H9 (cell line): ENCODE data around the gene KLC1. TPM values are rescaled to one million over a fixed set of nuclear protein-coding genes. Genes with fewer than 3 reads are reported as not detected.

Experiments used
- DNase-seq: peaks from one replicate; pipeline ENCODE4 v3.0.0-alpha.2; 2017
- H2AFZ ChIP-seq: one replicate; pipeline ENCODE4 v1.6.1; 2013; ENCODE audit warnings: mild to moderate bottlenecking, low read length, control low read depth, moderate library complexity
- H2AK5ac ChIP-seq: 2 replicates; pipeline ENCODE4 v1.6.1; 2013; ENCODE audit warnings: low read length, control low read depth, mixed read lengths; ENCODE audit not compliant: insufficient read length
- H2BK120ac ChIP-seq: one replicate; pipeline ENCODE4 v1.6.1; 2013; ENCODE audit warnings: low read depth, mild to moderate bottlenecking, low read length, control low read depth, inconsistent platforms; ENCODE audit not compliant: poor library complexity, severe bottlenecking
- H2BK12ac ChIP-seq: 2 replicates; pipeline ENCODE4 v1.6.1; 2013; ENCODE audit warnings: low read length, control low read depth, mixed read lengths, low read depth; ENCODE audit not compliant: insufficient read length
- H2BK15ac ChIP-seq: 2 replicates; pipeline ENCODE4 v1.6.1; 2013; ENCODE audit warnings: low read depth, low read length, control low read depth
- H2BK20ac ChIP-seq: one replicate; pipeline ENCODE4 v1.6.1; 2013; ENCODE audit warnings: low read depth, mild to moderate bottlenecking, low read length, control low read depth, inconsistent platforms; ENCODE audit not compliant: poor library complexity, severe bottlenecking
- H2BK5ac ChIP-seq: 2 replicates; pipeline ENCODE4 v1.6.1; 2013; ENCODE audit warnings: low read length, control low read depth, mixed read lengths; ENCODE audit not compliant: insufficient read length
- H3K14ac ChIP-seq: 2 replicates; pipeline ENCODE4 v1.6.1; 2013; ENCODE audit warnings: low read length, control low read depth; ENCODE audit not compliant: insufficient read depth
- H3K18ac ChIP-seq: 2 replicates; pipeline ENCODE4 v1.6.1; 2013; ENCODE audit warnings: low read depth, mild to moderate bottlenecking, mixed read lengths, low read length, control low read depth; ENCODE audit not compliant: insufficient read length
- H3K23ac ChIP-seq: 2 replicates; pipeline ENCODE4 v1.6.1; 2013; ENCODE audit warnings: low read length, control low read depth, mixed read lengths, low read depth; ENCODE audit not compliant: insufficient read length
- H3K23me2 ChIP-seq: 2 replicates; pipeline ENCODE4 v1.6.1; 2013; ENCODE audit warnings: low read depth, mild to moderate bottlenecking, mixed read lengths, low read length, control low read depth; ENCODE audit not compliant: insufficient read length, poor library complexity, severe bottlenecking
- H3K27ac ChIP-seq: 2 replicates; pipeline ENCODE4 v1.5.1; 2013; ENCODE audit warnings: low read length, control low read depth, mixed read lengths, low read depth; ENCODE audit not compliant: insufficient read length
- H3K27me3 ChIP-seq: 2 replicates; pipeline ENCODE4 v1.6.1; 2013; ENCODE audit warnings: low read length, control low read depth, inconsistent platforms; ENCODE audit not compliant: insufficient read depth
- H3K4ac ChIP-seq: 2 replicates; pipeline ENCODE4 v1.6.1; 2013; ENCODE audit warnings: low read depth, mild to moderate bottlenecking, control low read depth, inconsistent platforms, low read length, moderate library complexity
- H3K4me1 ChIP-seq: 2 replicates; pipeline ENCODE4 v1.6.1; 2013; ENCODE audit warnings: low read length, control low read depth, inconsistent platforms; ENCODE audit not compliant: insufficient read depth
- H3K4me2 ChIP-seq: 2 replicates; pipeline ENCODE4 v1.6.1; 2013; ENCODE audit warnings: low read length, control low read depth, mixed read lengths; ENCODE audit not compliant: insufficient read length, insufficient read depth
- H3K56ac ChIP-seq: 2 replicates; pipeline ENCODE4 v1.6.1; 2013; ENCODE audit warnings: low read depth, mild to moderate bottlenecking, mixed read lengths, low read length, control low read depth; ENCODE audit not compliant: insufficient read length
- H3K79me1 ChIP-seq: 2 replicates; pipeline ENCODE4 v1.6.1; 2013; ENCODE audit warnings: low read depth, mild to moderate bottlenecking, moderate library complexity, low read length, control low read depth, inconsistent platforms; ENCODE audit not compliant: insufficient read depth, poor library complexity, severe bottlenecking
- H3K79me2 ChIP-seq: 2 replicates; pipeline ENCODE4 v1.6.1; 2013; ENCODE audit warnings: low read length, control low read depth, inconsistent platforms; ENCODE audit not compliant: insufficient read depth
- H3K9ac ChIP-seq: 2 replicates; pipeline ENCODE4 v1.6.1; 2013; ENCODE audit warnings: low read length, control low read depth, mixed read lengths; ENCODE audit not compliant: insufficient read length; ENCODE audit errors: extremely low read depth
- H3K9me3 ChIP-seq: one replicate; pipeline ENCODE4 v1.6.1; 2013; ENCODE audit warnings: low read depth, low read length, inconsistent platforms; ENCODE audit not compliant: control insufficient read depth
- H3T11ph ChIP-seq: one replicate; pipeline ENCODE4 v1.6.1; 2013; ENCODE audit warnings: mild to moderate bottlenecking, low read length, control low read depth, inconsistent platforms
- H4K20me1 ChIP-seq: one replicate; pipeline ENCODE4 v1.6.1; 2013; ENCODE audit not compliant: control insufficient read depth, insufficient read length, insufficient read depth
- H4K5ac ChIP-seq: 2 replicates; pipeline ENCODE4 v1.6.1; 2013; ENCODE audit warnings: low read depth, mild to moderate bottlenecking, mixed read lengths, low read length, control low read depth; ENCODE audit not compliant: insufficient read length
- H4K8ac ChIP-seq: replicated peaks from 2 replicates; pipeline ENCODE4 v1.6.1; 2013; ENCODE audit warnings: low read length, control low read depth, mixed read lengths, low read depth; ENCODE audit not compliant: insufficient read length
- H4K91ac ChIP-seq: 2 replicates; pipeline ENCODE4 v1.6.1; 2013; ENCODE audit warnings: low read depth, mild to moderate bottlenecking, moderate library complexity, mixed read lengths, low read length, control low read depth; ENCODE audit not compliant: insufficient read length
- H3K27ac Mint-ChIP-seq, 3 experiments: 2 replicates in 2 of 3; 3 replicates in 1 of 3; pipeline ENCODE4 v1.8.0; 2020 to 2021; ENCODE audit warnings: mixed read lengths in 3 of 3, mild to moderate bottlenecking in 1 of 3, moderate library complexity in 1 of 3
- H3K27me3 Mint-ChIP-seq: 2 replicates; pipeline ENCODE4 v1.8.0; 2021; ENCODE audit warnings: low read depth, mild to moderate bottlenecking, moderate library complexity, mixed read lengths
- H3K36me3 Mint-ChIP-seq, 3 experiments: 2 replicates in 2 of 3; 3 replicates in 1 of 3; pipeline ENCODE4 v1.8.0; 2020 to 2021; ENCODE audit warnings: low read depth in 3 of 3, mixed read lengths in 3 of 3; ENCODE audit not compliant: insufficient read depth in 1 of 3
- H3K4me1 Mint-ChIP-seq, 2 experiments: 2 replicates each; pipeline ENCODE4 v1.8.0; 2020; ENCODE audit warnings: mixed read lengths in 2 of 2
- H3K4me3 Mint-ChIP-seq, 2 experiments: 2 replicates in 1 of 2; 3 replicates in 1 of 2; pipeline ENCODE4 v1.8.0; 2020 to 2021; ENCODE audit warnings: mild to moderate bottlenecking in 2 of 2, mixed read lengths in 2 of 2, moderate library complexity in 1 of 2
- H3K9me3 Mint-ChIP-seq, 2 experiments: 2 replicates in 1 of 2; 3 replicates in 1 of 2; pipeline ENCODE4 v1.8.0; 2020; ENCODE audit warnings: mild to moderate bottlenecking in 2 of 2, mixed read lengths in 2 of 2, moderate library complexity in 1 of 2
- WGBS: extraction: QIAGEN DNeasy Blood & Tissue Kit; methylation state at CpG from one replicate; pipeline ENCODE4 v1.1.7; 2013; ENCODE audit warnings: missing lambda C conversion rate, low lambda C conversion rate, mixed read lengths; ENCODE audit not compliant: insufficient read length; ENCODE audit errors: extremely low coverage; 5-methylcytosine and 5-hydroxymethylcytosine counted together
- long read RNA-seq: library from polyadenylated mRNA; unstranded; transcript quantifications from one replicate; pipeline ENCODE4 v2.0.0, GENCODE V29; 2020
- total RNA-seq: library from RNA; stranded (reverse); gene quantifications from 2 replicates; pipeline ENCODE4 v1.2.1, GENCODE V29; 2021
- TF ChIP-seq, protein P1 (sequence below): fragments of 200-600 bp; sonication (generic); conservative IDR thresholded peaks from 3 replicates; pipeline ENCODE4 v1.8.0; 2021; ENCODE audit warnings: antibody characterized with exemption, mild to moderate bottlenecking

Gene KLC1
- 135 and 143 TPM in 2 replicates for total RNA-seq
- long read RNA-seq, full-length matches to known transcripts = 44 of 90 reads
- long read RNA-seq, partial matches to known transcripts = 10 of 90 reads
- long read RNA-seq, other reads (novel, unspliced or antisense) = 36 of 90 reads

DNA sequence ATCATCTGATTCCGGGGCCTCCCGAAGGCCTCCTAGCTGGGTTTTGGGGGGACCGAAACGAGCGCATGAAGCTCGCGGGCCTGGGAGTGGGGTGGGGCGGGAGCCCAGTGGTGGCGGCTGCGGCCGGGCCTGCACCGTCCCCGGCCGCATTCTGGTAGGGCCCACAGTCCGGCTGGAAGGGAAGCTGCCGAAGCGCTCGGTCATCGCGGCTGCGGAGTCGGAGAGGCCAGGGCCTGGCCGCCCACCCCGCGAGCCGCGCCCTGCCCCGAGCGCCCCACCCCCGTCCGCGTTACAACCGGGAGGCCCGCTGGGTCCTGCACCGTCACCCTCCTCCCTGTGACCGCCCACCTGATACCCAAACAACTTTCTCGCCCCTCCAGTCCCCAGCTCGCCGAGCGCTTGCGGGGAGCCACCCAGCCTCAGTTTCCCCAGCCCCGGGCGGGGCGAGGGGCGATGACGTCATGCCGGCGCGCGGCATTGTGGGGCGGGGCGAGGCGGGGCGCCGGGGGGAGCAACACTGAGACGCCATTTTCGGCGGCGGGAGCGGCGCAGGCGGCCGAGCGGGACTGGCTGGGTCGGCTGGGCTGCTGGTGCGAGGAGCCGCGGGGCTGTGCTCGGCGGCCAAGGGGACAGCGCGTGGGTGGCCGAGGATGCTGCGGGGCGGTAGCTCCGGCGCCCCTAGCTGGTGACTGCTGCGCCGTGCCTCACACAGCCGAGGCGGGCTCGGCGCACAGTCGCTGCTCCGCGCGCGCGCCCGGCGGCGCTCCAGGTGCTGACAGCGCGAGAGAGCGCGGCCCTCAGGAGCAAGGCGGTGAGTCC, at the start of gene KLC1:
Gene KLC1 (plus strand): TSS at position 528 of the 819 bp plus-strand sequence. CDS start 25,354 bp downstream, outside the sequence.
- H4K8ac ChIP-seq = no peak within 1 kb of the TSS
- Mint-ChIP-seq H3K9me3 (no peaks in the 10 kb centered on the region), H3K27ac (peak within 1 kb of the TSS; percentile 80 to 93 (median 93); a peak in 6 of 7 replicates), H3K4me3 (peak within 1 kb of the TSS; percentile 88 to 94), H3K27me3 (peaks cover 8% of the 10 kb centered on the region), H3K36me3 (peaks cover 4 to 8% (median 7%) of the 10 kb centered on the region in 3 experiments; a peak in 4 of 7 replicates), H3K4me1 (peaks cover 27% of the 10 kb centered on the region in 2 experiments)
- H4K5ac ChIP-seq = no peak within 1 kb of the TSS
- H3K23ac ChIP-seq = no peak within 1 kb of the TSS
- H2BK15ac ChIP-seq = no peak within 1 kb of the TSS
- H4K91ac ChIP-seq = no peak within 1 kb of the TSS
- peak within 1 kb of the TSS; percentile 84 for H3K4me2 ChIP-seq
- TF ChIP-seq, protein P1, sequence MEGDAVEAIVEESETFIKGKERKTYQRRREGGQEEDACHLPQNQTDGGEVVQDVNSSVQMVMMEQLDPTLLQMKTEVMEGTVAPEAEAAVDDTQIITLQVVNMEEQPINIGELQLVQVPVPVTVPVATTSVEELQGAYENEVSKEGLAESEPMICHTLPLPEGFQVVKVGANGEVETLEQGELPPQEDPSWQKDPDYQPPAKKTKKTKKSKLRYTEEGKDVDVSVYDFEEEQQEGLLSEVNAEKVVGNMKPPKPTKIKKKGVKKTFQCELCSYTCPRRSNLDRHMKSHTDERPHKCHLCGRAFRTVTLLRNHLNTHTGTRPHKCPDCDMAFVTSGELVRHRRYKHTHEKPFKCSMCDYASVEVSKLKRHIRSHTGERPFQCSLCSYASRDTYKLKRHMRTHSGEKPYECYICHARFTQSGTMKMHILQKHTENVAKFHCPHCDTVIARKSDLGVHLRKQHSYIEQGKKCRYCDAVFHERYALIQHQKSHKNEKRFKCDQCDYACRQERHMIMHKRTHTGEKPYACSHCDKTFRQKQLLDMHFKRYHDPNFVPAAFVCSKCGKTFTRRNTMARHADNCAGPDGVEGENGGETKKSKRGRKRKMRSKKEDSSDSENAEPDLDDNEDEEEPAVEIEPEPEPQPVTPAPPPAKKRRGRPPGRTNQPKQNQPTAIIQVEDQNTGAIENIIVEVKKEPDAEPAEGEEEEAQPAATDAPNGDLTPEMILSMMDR = no peak
- no peak within 1 kb of the TSS for H2BK5ac ChIP-seq
- H3K27ac ChIP-seq = no peak within 1 kb of the TSS
- H3K56ac ChIP-seq = no peak within 1 kb of the TSS
- no peak within 1 kb of the TSS for H2BK12ac ChIP-seq
- peak; percentile 72 for DNase-seq
- H4K20me1 ChIP-seq = no peaks in the 10 kb centered on the region
- peak within 1 kb of the TSS; percentile 93 for H3K14ac ChIP-seq
- peaks cover 8% of the 10 kb centered on the region for H3K23me2 ChIP-seq
- H3K9me3 ChIP-seq = no peaks in the 10 kb centered on the region
- no peak within 1 kb of the TSS for H2AFZ ChIP-seq
- H3K27me3 ChIP-seq = no peaks in the 10 kb centered on the region
- H3K4me1 ChIP-seq = peaks cover 2% of the 10 kb centered on the region; the same call in 1 of the 2 replicates
- no peak within 1 kb of the TSS for H2BK120ac ChIP-seq
- no peak within 1 kb of the TSS; the same call in 1 of the 2 replicates for H3K4ac ChIP-seq
- H3K79me1 ChIP-seq = no peaks in the 10 kb centered on the region
- WGBS = no CpG with 5 or more reads among the region's 97 CpGs
- H3K9ac ChIP-seq = peak within 1 kb of the TSS; percentile 84
- no peak within 1 kb of the TSS for H3T11ph ChIP-seq
- H3K18ac ChIP-seq = peak within 1 kb of the TSS; percentile 94
- H2AK5ac ChIP-seq = no peak within 1 kb of the TSS
- H3K79me2 ChIP-seq = peaks cover 20% of the 10 kb centered on the region; the same call in 1 of the 2 replicates
- H2BK20ac ChIP-seq = no peak within 1 kb of the TSS
